GM23248 (cell line): ENCODE results near the gene ZNF133. TPM values are rescaled to one million over a fixed set of nuclear protein-coding genes. Genes with fewer than 3 reads are reported as not detected.

Experiments
- DNase-seq: peaks from one replicate; pipeline ENCODE4 v3.0.0-alpha.2; 2015
- H2AFZ ChIP-seq: fragments of 200-600 bp; sonication (generic); 2 replicates; pipeline ENCODE4 v1.6.1; 2016; ENCODE audit warnings: antibody characterized with exemption
- H3F3A ChIP-seq: fragments of 200-600 bp; sonication (generic); 2 replicates; pipeline ENCODE4 v1.6.1; 2016; ENCODE audit warnings: mild to moderate bottlenecking, antibody characterized with exemption, mixed run types; ENCODE audit not compliant: insufficient read depth
- H3K27ac ChIP-seq: fragments of 200-600 bp; sonication (generic); 2 replicates; pipeline ENCODE4 v1.5.1; 2016; ENCODE audit warnings: mild to moderate bottlenecking
- H3K27me3 ChIP-seq: fragments of 200-600 bp; sonication (generic); replicated peaks from 2 replicates; pipeline ENCODE4 v1.6.1; 2016; ENCODE audit warnings: mild to moderate bottlenecking; ENCODE audit not compliant: insufficient read depth
- H3K36me3 ChIP-seq: fragments of 200-600 bp; sonication (generic); 2 replicates; pipeline ENCODE4 v1.6.1; 2016; ENCODE audit warnings: low read depth, mild to moderate bottlenecking
- H3K4me1 ChIP-seq: fragments of 200-600 bp; sonication (generic); 2 replicates; pipeline ENCODE4 v1.6.1; 2016; ENCODE audit warnings: mild to moderate bottlenecking; ENCODE audit not compliant: insufficient read depth
- H3K4me2 ChIP-seq: fragments of 200-600 bp; sonication (generic); one replicate; pipeline ENCODE4 v1.6.1; 2016; ENCODE audit warnings: mild to moderate bottlenecking; ENCODE audit not compliant: unreplicated experiment
- H3K4me3 ChIP-seq: fragments of 200-600 bp; sonication (generic); 2 replicates; pipeline ENCODE4 v1.5.1; 2016; ENCODE audit warnings: mild to moderate bottlenecking
- H3K79me2 ChIP-seq: fragments of 200-600 bp; sonication (generic); 2 replicates; pipeline ENCODE4 v1.6.1; 2016; ENCODE audit warnings: mild to moderate bottlenecking; ENCODE audit not compliant: insufficient read depth
- H3K9ac ChIP-seq: fragments of 200-600 bp; sonication (generic); 2 replicates; pipeline ENCODE4 v1.6.1; 2016; ENCODE audit warnings: mild to moderate bottlenecking
- H3K9me2 ChIP-seq: fragments of 200-600 bp; sonication (generic); 2 replicates; pipeline ENCODE4 v1.6.1; 2016; ENCODE audit warnings: mixed run types, mild to moderate bottlenecking, moderate library complexity; ENCODE audit not compliant: insufficient read depth
- H3K9me3 ChIP-seq: fragments of 200-600 bp; sonication (generic); one replicate; pipeline ENCODE4 v1.6.1; 2017; ENCODE audit warnings: low read depth
- H4K20me1 ChIP-seq: fragments of 200-600 bp; sonication (generic); 2 replicates; pipeline ENCODE4 v1.6.0; 2016; ENCODE audit not compliant: insufficient read depth
- EZH2 ChIP-seq: fragments of 200-600 bp; sonication (generic); IDR thresholded peaks from 2 replicates; pipeline ENCODE4 v1.6.1; 2018; ENCODE audit warnings: antibody characterized with exemption, mild to moderate bottlenecking; ENCODE audit not compliant: insufficient read depth, poor library complexity, severe bottlenecking
- EZH2phosphoT487 ChIP-seq: fragments of 200-600 bp; sonication (generic); IDR thresholded peaks from 2 replicates; pipeline ENCODE4 v1.6.1; 2018; ENCODE audit warnings: antibody characterized with exemption, moderate library complexity, mild to moderate bottlenecking, low read depth; ENCODE audit not compliant: insufficient read depth
- WGBS, 2 experiments: methylation state at CpG; one replicate each; pipeline ENCODE4 v1.1.6; 2015 to 2017; ENCODE audit warnings: low lambda C conversion rate in 2 of 2, low coverage in 1 of 2; ENCODE audit errors: missing lambda C conversion rate in 2 of 2; 5-methylcytosine and 5-hydroxymethylcytosine counted together
- in situ Hi-C: fragments of 300-500 bp; cut with MboI; formaldehyde crosslinking; loops from 2 replicates; pipeline ENCODE4 v1.15.0; 2020
- polyA plus RNA-seq: library from polyadenylated mRNA; unstranded; fragments of >200 nt; fragmentation: Nextera tagmentation; extraction: Ambion mirVana; gene quantifications from 2 replicates; pipeline ENCODE4 v1.2.1, GENCODE V29; 2016
- total RNA-seq: library from RNA; depleted of rRNA; stranded (reverse); fragments of >200 nt; shearing (Covaris generic); gene quantifications from 2 replicates; pipeline ENCODE4 v1.2.3, GENCODE V29; 2014

The ZNF133 gene
- total and polyA plus RNA-seq, 2 experiments from 2014 or later = 11.3 to 17.9 TPM

DNA sequence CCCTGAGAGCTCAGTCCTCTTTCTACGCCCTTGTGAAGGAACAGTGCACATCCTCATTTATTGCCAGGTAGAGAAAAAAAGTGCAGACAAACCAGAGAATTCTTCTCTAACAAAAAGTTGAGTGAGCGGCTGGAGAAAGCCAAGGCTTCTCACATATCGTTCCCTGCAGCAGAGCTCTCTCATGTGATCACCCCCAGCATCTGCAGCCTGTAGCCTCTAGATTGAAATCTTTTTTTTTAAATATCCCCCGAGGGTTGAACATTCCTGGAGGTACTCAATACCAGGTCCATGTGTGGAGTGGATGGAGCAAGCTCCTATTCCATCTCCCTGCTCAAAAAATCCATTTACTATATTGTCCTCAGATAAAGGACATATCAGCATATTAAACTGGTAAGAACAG, 22.9 kb upstream of the ZNF133 start:
- Histone ChIP-seq H3K4me3 (no peak overlapping the region), H3K36me3 (no peaks in the 10 kb centered on the region), H3K27ac (no peak overlapping the region), H3K4me1 (no peaks in the 10 kb centered on the region), H3K27me3 (peaks cover 12% of the 10 kb centered on the region; the same call in 1 of the 2 replicates), H3K9me2 (no peaks in the 10 kb centered on the region), H3F3A (no peaks in the 10 kb centered on the region), H3K4me2 (no peak overlapping the region), H4K20me1 (no peaks in the 10 kb centered on the region), H3K9me3 (no peaks in the 10 kb centered on the region), H3K9ac (no peak overlapping the region), H2AFZ (no peak overlapping the region), H3K79me2 (no peaks in the 10 kb centered on the region)
- 33 to 36% methylated on average over 4 of the region's 4 CpGs for WGBS, 2 experiments
- no peak for DNase-seq
- in situ Hi-C loops = loop anchor here (25.0 kb wide), 1 partner anchor 228 kb away; no protein-coding TSS in a partner anchor
- TF ChIP-seq EZH2 = no peak
- TF ChIP-seq EZH2phosphoT487 = no peak

DNA sequence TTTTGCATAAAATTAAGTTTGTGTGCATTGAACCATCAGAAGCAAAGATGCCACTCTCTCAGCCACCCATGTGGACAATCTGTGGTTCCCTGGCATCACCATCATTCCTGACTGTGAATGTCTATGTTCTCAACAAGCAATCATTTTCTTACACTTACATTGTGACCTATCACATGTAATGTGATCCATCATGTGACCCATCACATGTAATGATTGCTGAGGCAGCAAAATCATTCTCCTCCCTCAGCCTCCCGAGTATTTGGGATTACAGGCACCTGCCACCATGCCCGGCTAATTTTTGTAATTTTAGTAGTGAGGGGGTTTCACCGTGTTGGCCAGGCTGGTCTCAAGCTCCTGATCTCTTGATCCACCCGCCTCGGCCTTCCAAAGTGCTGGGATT, 22.0 kb upstream of the ZNF133 start:
- H3K9me3 ChIP-seq = no peaks in the 10 kb centered on the region
- H4K20me1 ChIP-seq = no peaks in the 10 kb centered on the region
- H3F3A ChIP-seq = no peaks in the 10 kb centered on the region
- H3K4me3 ChIP-seq = no peak overlapping the region
- no peak overlapping the region for H2AFZ ChIP-seq
- H3K27me3 ChIP-seq = peaks cover 12% of the 10 kb centered on the region; the same call in 1 of the 2 replicates
- in situ Hi-C loops = loop anchor here (25.0 kb wide), 1 partner anchor 229 kb away; no protein-coding TSS in a partner anchor
- no peak for DNase-seq
- H3K4me2 ChIP-seq = no peak overlapping the region
- TF ChIP-seq EZH2 = no peak
- no peak for TF ChIP-seq EZH2phosphoT487
- no peaks in the 10 kb centered on the region for H3K4me1 ChIP-seq
- no peak overlapping the region for H3K27ac ChIP-seq
- 43 to 49% methylated on average over 5 of the region's 5 CpGs for WGBS, 2 experiments
- H3K9ac ChIP-seq = no peak overlapping the region
- no peaks in the 10 kb centered on the region for H3K9me2 ChIP-seq
- no peaks in the 10 kb centered on the region for H3K79me2 ChIP-seq
- H3K36me3 ChIP-seq = no peaks in the 10 kb centered on the region

DNA sequence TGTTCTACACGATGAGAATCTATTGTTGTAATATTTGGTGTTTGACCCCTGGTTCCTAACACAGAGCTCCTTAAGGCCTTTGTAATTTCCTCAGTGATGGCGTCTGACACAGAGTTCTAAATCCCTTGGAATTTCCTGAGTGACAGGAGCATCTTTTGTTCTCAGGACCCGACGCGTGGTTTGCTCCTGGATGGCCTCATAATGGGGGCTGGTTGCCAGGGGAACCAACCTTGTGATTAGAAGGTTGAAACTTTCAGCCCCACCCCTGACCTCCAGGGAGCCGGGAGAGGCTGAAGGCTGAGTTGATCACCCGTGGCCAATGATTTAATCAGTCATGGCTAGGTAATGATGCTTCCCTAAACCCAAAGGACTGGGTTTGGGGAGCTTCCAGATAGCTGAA, 20.5 kb upstream of the ZNF133 start:
- in situ Hi-C loops = loop anchor here (25.0 kb wide), 1 partner anchor 231 kb away; no protein-coding TSS in a partner anchor
- 11 to 15% methylated on average over 7 of the region's 7 CpGs for WGBS, 2 experiments

DNA sequence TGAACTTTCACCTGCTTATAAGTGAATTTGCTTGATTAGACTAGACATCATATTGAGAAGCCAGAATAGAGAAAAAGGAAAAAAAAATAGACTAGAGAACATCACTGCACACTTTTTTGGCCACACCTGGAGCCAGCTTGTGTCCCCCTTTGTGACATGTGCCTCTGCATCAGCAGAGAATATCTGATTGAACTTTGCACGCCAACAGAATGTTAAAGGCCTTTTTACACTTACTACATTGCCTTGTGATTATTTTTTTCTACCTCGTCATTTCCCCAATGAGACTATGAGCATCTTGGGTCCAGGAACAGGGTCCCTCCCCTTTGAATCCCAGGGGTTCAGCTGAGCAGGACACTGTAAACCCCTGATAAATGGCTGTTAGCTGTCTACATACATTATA, 17.2 kb upstream of the ZNF133 start:
- no peaks in the 10 kb centered on the region for H3K4me1 ChIP-seq
- H2AFZ ChIP-seq = no peak overlapping the region
- H3K79me2 ChIP-seq = no peaks in the 10 kb centered on the region
- H3F3A ChIP-seq = no peaks in the 10 kb centered on the region
- H4K20me1 ChIP-seq = no peaks in the 10 kb centered on the region
- WGBS, 2 experiments = 61 to 63% methylated on average over 2 of the region's 2 CpGs
- in situ Hi-C loops = loop anchor here (25.0 kb wide), 1 partner anchor 234 kb away; no protein-coding TSS in a partner anchor
- DNase-seq = no peak
- no peaks in the 10 kb centered on the region for H3K9me2 ChIP-seq
- no peaks in the 10 kb centered on the region for H3K9me3 ChIP-seq
- TF ChIP-seq EZH2phosphoT487 (no peak), EZH2 (no peak)
- H3K36me3 ChIP-seq = no peaks in the 10 kb centered on the region
- no peak overlapping the region for H3K27ac ChIP-seq
- peaks cover 19% of the 10 kb centered on the region; the same call in 1 of the 2 replicates for H3K27me3 ChIP-seq
- no peak overlapping the region for H3K9ac ChIP-seq
- no peak overlapping the region for H3K4me3 ChIP-seq
- no peak overlapping the region for H3K4me2 ChIP-seq

More for the DNA sequence above, 20.5 kb upstream of the ZNF133 start:
- Histone ChIP-seq H3K9me2 (no peaks in the 10 kb centered on the region), H3K4me3 (no peak overlapping the region), H3K4me2 (no peak overlapping the region), H3K4me1 (no peaks in the 10 kb centered on the region), H3K79me2 (no peaks in the 10 kb centered on the region), H3K27me3 (peaks cover 19% of the 10 kb centered on the region; the same call in 1 of the 2 replicates), H3K36me3 (no peaks in the 10 kb centered on the region), H4K20me1 (no peaks in the 10 kb centered on the region), H2AFZ (no peak overlapping the region), H3K27ac (no peak overlapping the region), H3K9ac (no peak overlapping the region), H3K9me3 (no peaks in the 10 kb centered on the region), H3F3A (no peaks in the 10 kb centered on the region)
- DNase-seq = no peak
- no peak for TF ChIP-seq EZH2phosphoT487
- TF ChIP-seq EZH2 = no peak
